CD4-positive, alpha-beta T cell (primary cell): ENCODE measurements around the gene ERC2. TPM values are rescaled to one million over a fixed set of nuclear protein-coding genes. Genes with fewer than 3 reads are reported as not detected.

Experiments used
- ATAC-seq: fragments of 200-7000 bp; cut with Tn5 transposase; one replicate; pipeline ENCODE4 v1.10.0; 2022; ENCODE audit warnings: mild to moderate bottlenecking; ENCODE audit not compliant: poor library complexity
- CTCF ChIA-PET: fragments of 350-600 bp; sonication (Branson Sonifier 250); formaldehyde crosslinking; loops from one replicate; lab custom pipeline; 2021; ENCODE audit warnings: antibody characterized with exemption, inconsistent platforms; lab: Charles Lee
- POLR2A ChIA-PET: fragments of 350-600 bp; sonication (Branson Sonifier 250); formaldehyde crosslinking; loops from one replicate; lab custom pipeline; 2021; ENCODE audit warnings: antibody characterized with exemption, inconsistent platforms; lab: Charles Lee
- DNase-seq, 14 experiments: peaks; one replicate each; pipeline ENCODE4 v3.0.0-alpha.2; 2013 to 2020; ENCODE audit warnings: mixed read lengths in 2 of 14
- H3K27ac ChIP-seq, 2 donors: one replicate each; pipeline versions ENCODE4 v1.5.1 to v1.7.0; 2013; ENCODE audit warnings: low read length in 2 of 2, low read depth in 1 of 2, mild to moderate bottlenecking in 1 of 2
- H3K27me3 ChIP-seq, 2 experiments: 1 replicate in 1 of 2; 2 replicates in 1 of 2; pipeline versions ENCODE4 v1.6.1 to v1.7.0; 2013; ENCODE audit warnings: low read length in 2 of 2, control low read depth in 1 of 2, mild to moderate bottlenecking in 1 of 2, moderate library complexity in 1 of 2; ENCODE audit not compliant: insufficient read depth in 2 of 2, control insufficient read depth in 1 of 2
- H3K36me3 ChIP-seq: one replicate; pipeline ENCODE4 v1.6.1; 2013; ENCODE audit warnings: low read length, control low read depth; ENCODE audit not compliant: insufficient read depth
- H3K4me1 ChIP-seq: one replicate; pipeline ENCODE4 v1.6.1; 2013; ENCODE audit warnings: low read length, control low read depth; ENCODE audit not compliant: insufficient read depth
- H3K4me3 ChIP-seq: one replicate; pipeline ENCODE4 v1.5.1; 2013; ENCODE audit warnings: mild to moderate bottlenecking, low read length, moderate library complexity
- H3K9me3 ChIP-seq, 2 experiments: 1 replicate in 1 of 2; 2 replicates in 1 of 2; pipeline versions ENCODE4 v1.6.1 to v1.7.0; 2013; ENCODE audit warnings: low read length in 2 of 2, mild to moderate bottlenecking in 2 of 2, control low read depth in 1 of 2, moderate library complexity in 1 of 2; ENCODE audit not compliant: control insufficient read depth in 1 of 2, insufficient read depth in 1 of 2
- H3K27ac Mint-ChIP-seq: one replicate; pipeline ENCODE4 v1.8.0; 2020; ENCODE audit warnings: mixed read lengths
- H3K27me3 Mint-ChIP-seq: one replicate; pipeline ENCODE4 v1.8.0; 2021; ENCODE audit warnings: mixed read lengths
- H3K36me3 Mint-ChIP-seq: one replicate; pipeline ENCODE4 v1.8.0; 2021; ENCODE audit warnings: low read depth, mixed read lengths
- H3K4me1 Mint-ChIP-seq: one replicate; pipeline ENCODE4 v1.8.0; 2021; ENCODE audit warnings: low read depth, mixed read lengths
- H3K4me3 Mint-ChIP-seq: one replicate; pipeline ENCODE4 v1.8.0; 2020; ENCODE audit warnings: mild to moderate bottlenecking, mixed read lengths
- H3K9me3 Mint-ChIP-seq: one replicate; pipeline ENCODE4 v1.8.0; 2020; ENCODE audit warnings: mixed read lengths
- intact Hi-C, 2 experiments: fragments of 100-400 bp; cut with DNase I in 1 of 2; cut with micrococcal nuclease in 1 of 2; formaldehyde crosslinking; loops; one replicate each; pipeline versions ENCODE4 v1.15.1 to v1.9.0; 2023 to 2025; cut with DNase I, micrococcal nuclease
- total RNA-seq, 174 experiments: library from RNA in 2 of 174; stranded (reverse) in 2 of 174; gene quantifications; one replicate each; pipeline ENCODE4 v1.2.3 and lab custom pipeline; 2021 to 2026
- TF ChIP-seq, protein P1 (sequence below): fragments of 200-600 bp; IDR thresholded peaks from one replicate; pipeline ENCODE4 v1.8.0; 2022; ENCODE audit warnings: antibody characterized with exemption, mild to moderate bottlenecking

ERC2 gene
- total RNA-seq, 2 experiments from 2014 or later: not detected

DNA sequence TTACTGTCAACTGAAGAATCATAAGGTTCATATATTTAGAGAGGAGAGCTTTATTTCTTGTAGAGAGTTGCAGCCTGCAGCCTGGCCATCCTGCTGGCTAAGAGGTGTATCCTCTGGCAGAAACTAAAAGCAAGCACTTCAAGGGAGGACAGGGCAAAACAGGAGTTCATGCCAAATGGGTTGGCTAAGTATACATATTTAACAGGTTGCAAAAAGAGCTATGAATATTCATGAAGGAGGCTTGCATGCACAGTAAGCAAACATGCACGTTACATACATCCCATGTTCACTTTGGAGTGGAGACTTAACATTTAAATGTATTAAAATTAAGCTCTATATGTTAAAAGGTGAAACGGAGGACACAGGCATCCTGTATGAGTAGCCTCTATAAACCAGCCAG lies 354.4 kb downstream of the ERC2 start:
- no peak overlapping the region for H3K27ac Mint-ChIP-seq

DNA sequence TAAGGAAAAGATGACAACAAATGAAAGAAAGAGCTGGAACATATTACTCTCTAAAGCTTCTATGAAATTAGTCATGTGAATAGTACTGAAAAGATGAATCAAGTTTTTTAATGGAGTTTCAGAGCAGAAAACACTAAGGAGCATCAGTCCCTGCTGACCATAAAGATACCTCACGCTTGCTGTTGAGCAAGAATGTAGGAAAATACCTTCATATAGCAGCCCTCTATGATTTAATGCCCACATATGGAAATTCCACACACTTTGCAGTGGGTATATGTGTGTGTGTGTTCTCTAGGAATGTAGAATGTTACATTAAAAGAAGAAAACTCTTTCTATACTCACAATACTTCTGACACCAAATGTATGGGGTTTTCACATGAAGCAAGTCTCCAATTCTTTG lies 355.0 kb downstream of the ERC2 start:
- no peak overlapping the region for H3K27ac ChIP-seq
- peaks cover 7% of the 10 kb centered on the region for H3K9me3 Mint-ChIP-seq
- CTCF ChIA-PET: no interaction called here
- H3K36me3 ChIP-seq: no peaks in the 10 kb centered on the region
- H3K4me3 Mint-ChIP-seq: no peak overlapping the region
- H3K4me3 ChIP-seq: no peak overlapping the region
- no peak overlapping the region for H3K27ac Mint-ChIP-seq
- no peaks in the 10 kb centered on the region for H3K27me3 ChIP-seq
- POLR2A ChIA-PET: no interaction called here
- ATAC-seq (no peak), DNase-seq (no peak)
- TF ChIP-seq, protein P1, sequence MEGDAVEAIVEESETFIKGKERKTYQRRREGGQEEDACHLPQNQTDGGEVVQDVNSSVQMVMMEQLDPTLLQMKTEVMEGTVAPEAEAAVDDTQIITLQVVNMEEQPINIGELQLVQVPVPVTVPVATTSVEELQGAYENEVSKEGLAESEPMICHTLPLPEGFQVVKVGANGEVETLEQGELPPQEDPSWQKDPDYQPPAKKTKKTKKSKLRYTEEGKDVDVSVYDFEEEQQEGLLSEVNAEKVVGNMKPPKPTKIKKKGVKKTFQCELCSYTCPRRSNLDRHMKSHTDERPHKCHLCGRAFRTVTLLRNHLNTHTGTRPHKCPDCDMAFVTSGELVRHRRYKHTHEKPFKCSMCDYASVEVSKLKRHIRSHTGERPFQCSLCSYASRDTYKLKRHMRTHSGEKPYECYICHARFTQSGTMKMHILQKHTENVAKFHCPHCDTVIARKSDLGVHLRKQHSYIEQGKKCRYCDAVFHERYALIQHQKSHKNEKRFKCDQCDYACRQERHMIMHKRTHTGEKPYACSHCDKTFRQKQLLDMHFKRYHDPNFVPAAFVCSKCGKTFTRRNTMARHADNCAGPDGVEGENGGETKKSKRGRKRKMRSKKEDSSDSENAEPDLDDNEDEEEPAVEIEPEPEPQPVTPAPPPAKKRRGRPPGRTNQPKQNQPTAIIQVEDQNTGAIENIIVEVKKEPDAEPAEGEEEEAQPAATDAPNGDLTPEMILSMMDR: no peak
- H3K36me3 Mint-ChIP-seq: no peaks in the 10 kb centered on the region
- no peaks in the 10 kb centered on the region for H3K4me1 Mint-ChIP-seq
- H3K27me3 Mint-ChIP-seq: peaks cover 9% of the 10 kb centered on the region
- H3K9me3 ChIP-seq: no peaks in the 10 kb centered on the region
- no peaks in the 10 kb centered on the region for H3K4me1 ChIP-seq
- intact Hi-C loops: no loop called here

More for the DNA sequence above, 354.4 kb downstream of the ERC2 start:
- DNase-seq (no peak), ATAC-seq (no peak)
- no peaks in the 10 kb centered on the region for H3K9me3 ChIP-seq
- no peak overlapping the region for H3K4me3 Mint-ChIP-seq
- no peak overlapping the region for H3K4me3 ChIP-seq
- H3K36me3 Mint-ChIP-seq: no peaks in the 10 kb centered on the region
- peaks cover 7% of the 10 kb centered on the region for H3K9me3 Mint-ChIP-seq
- CTCF ChIA-PET: no interaction called here
- no peak overlapping the region for H3K27ac ChIP-seq
- POLR2A ChIA-PET: no interaction called here
- TF ChIP-seq, protein P1: no peak
- no peaks in the 10 kb centered on the region for H3K27me3 ChIP-seq
- no peaks in the 10 kb centered on the region for H3K36me3 ChIP-seq
- intact Hi-C loops: no loop called here
- H3K4me1 Mint-ChIP-seq: no peaks in the 10 kb centered on the region
- no peaks in the 10 kb centered on the region for H3K4me1 ChIP-seq
- peaks cover 9% of the 10 kb centered on the region for H3K27me3 Mint-ChIP-seq

DNA sequence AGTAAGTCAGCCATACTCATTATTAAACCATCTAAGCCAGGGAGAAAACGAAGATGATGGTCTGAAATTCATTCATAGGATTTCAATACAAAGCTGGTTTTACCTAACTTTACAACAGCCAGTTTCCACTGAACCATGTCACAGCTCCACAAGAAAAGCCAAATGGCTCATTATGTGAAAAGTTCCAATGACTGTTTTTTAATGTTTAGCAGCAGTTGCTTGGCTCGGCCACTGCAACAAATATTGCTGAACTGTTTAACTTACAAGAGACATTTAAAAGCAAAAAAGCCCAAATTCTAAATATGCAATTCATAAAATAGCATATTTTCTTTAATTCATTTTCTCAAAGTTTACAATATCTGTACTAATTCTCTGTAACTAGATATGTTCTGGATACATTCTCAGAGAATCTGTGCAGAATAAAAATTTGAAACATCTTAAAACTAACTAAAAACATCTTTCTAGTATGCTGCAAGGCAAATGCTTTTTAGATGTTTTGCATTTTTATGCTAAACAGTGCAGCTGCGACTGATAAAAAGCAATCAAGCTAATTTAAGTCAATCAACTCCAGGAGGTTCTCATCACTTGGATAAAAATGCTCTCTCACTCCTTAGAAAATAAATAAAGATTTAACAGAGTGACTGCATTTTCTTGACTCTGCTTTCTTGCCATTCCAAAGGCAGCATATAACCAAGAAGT lies 356.5 kb downstream of the ERC2 start:
- Histone ChIP-seq H3K27me3 (no peaks in the 10 kb centered on the region), H3K36me3 (no peaks in the 10 kb centered on the region), H3K4me3 (no peak overlapping the region), H3K4me1 (no peaks in the 10 kb centered on the region), H3K27ac (no peak overlapping the region), H3K9me3 (no peaks in the 10 kb centered on the region)
- DNase-seq (no peak), ATAC-seq (no peak)
- TF ChIP-seq, protein P1: no peak
- Mint-ChIP-seq H3K9me3 (peaks cover 7% of the 10 kb centered on the region), H3K4me1 (no peaks in the 10 kb centered on the region), H3K4me3 (no peak overlapping the region), H3K36me3 (no peaks in the 10 kb centered on the region), H3K27ac (no peak overlapping the region), H3K27me3 (peaks cover 9% of the 10 kb centered on the region)
- ChIA-PET POLR2A (no interaction called here), CTCF (no interaction called here)
- intact Hi-C loops: no loop called here
